ENCODE results near the gene ZNF117.
A peak's percentile ranks its signal among the peaks of the same experiment; 100 is the strongest.
"Not testable (repeated sequence)": the region's sequence is repeated elsewhere in the genome, so short reads cannot be mapped to it uniquely, and the experiment has no call there.

The ZNF117 gene

GRCh38 chr7:64996305-64996704 lies 5.5 kb upstream of the ZNF117 start:
- DNase-seq (ENCODE audit: low spot score), result no peak

DNA sequence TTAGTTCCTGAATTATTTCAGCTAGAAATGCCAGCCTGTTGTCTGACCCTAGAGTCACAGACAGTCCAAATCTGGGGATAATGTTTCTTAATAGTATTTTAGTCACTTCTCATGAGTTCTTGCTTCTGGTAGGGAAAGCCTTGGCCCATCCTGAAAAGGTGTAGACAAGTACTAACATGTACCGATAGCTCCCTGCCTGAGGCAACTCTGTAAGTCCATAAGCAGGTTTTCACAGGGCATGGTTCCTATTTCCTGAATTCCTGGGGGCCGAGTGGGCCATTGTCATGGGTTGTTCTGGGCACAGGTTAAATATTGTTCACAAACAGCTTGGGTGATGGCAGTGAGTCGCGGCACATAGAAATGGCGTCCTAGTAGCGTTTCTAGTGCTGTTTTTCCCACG lies 3.1 kb upstream of the ZNF117 start:
- no peak for DNase-seq (ENCODE audit: low spot score)

GRCh38 chr7:64992971-64993370 lies 2.1 kb upstream of the ZNF117 start:
- DNase-seq (ENCODE audit: low spot score), result no peak

GRCh38 chr7:64990216-64990615 lies 620 bp downstream of the ZNF117 start:
- no peak for DNase-seq (ENCODE audit: low spot score)

- no peak for DNase-seq (ENCODE audit: low spot score)
Observed at GRCh38 chr7:64978497-64979203, 12.2 kb downstream of the ZNF117 start.

GRCh38 chr7:64965594-64965993 lies 25.2 kb downstream of the ZNF117 start:
- DNase-seq (ENCODE audit: low spot score), result no peak

- DNase-seq (ENCODE audit: low spot score), result no peak
Observed at GRCh38 chr7:64959072-64959747, 31.6 kb downstream of the ZNF117 start.

GRCh38 chr7:64951250-64951848 lies 39.5 kb downstream of the ZNF117 start:
- DNase-seq (ENCODE audit: low spot score), result peak; percentile 46

DNA sequence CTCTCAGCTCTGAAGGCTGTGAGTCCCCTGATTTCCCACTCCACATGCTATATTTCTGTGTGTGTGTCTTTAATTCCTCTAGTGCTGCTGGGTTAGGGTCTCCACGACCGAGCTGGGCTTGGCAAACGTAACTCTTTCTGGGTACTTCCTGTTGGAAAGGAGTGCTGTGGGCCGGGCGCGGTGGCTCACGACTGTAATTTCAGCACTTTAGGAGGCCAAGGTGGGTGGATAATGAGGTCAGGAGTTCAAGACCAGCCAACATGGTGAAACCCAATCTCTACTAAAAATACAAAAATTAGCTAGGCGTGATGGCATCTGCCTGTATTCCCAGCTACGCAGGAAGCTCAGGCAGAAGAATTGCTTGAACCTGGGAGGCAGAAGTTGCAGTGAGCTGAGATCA lies 40.2 kb downstream of the ZNF117 start:
- DNase-seq (ENCODE audit: low spot score), result not testable (repeated sequence)

- DNase-seq (ENCODE audit: low spot score), result not testable (repeated sequence)
Observed at GRCh38 chr7:64948774-64949173, 42.1 kb downstream of the ZNF117 start.

DNA sequence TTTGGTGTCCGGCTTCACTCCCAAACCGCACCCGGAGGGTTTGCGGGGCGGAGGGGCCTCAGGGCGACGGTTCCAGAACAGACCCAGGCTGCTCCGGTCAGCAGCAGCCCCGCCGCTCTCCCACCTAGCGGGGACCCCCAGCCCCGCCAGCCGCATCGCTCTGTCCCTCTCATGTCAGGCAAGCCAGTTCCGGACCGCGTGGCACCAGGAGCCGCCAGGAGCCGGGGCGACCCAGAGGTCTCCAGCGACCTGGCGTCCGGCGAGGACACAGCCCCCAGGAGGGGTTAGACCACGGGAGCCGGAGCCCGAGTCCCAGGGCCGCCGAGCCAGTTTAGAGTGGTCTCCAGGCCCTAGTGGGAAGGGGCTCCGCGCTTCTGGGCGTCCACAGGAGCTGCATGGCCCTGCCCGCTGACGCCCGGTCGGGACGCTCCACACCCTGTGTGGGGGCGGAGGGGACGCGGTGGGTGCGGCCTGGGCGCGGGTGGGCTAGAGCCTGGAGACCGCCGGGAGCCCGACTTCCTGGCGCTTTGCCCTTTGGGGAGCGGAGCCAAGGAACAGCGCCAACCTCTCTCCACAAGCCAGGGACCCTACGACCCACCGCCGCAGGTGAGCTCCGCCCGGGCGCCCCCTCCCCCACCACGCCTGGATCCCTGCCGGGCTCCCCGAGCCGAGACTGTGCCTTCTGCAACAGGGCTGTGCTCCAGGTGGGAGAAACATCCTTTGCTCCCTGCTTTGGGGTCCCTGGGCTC lies 43.4 kb downstream of the ZNF117 start:
- no peak for DNase-seq (ENCODE audit: low spot score)

DNA sequence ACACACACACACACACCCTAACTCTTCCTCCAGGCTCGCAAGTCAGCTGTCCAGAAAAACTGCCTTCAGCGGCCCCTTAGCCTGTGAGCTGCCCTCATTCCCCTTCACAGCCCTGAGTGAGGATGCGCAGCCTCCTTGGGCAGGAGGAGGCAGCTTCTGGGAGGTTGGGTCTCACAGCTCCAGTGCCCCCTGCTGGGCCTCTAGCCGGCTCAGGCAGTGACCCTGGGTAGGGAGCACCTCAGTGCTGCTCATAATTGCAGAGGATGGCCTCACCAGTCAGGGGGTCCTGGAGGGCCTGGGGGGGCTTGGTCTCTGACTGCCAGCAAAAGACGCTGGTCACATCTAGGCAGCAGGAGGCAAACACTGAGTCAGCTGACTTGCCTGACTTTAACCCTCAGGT lies 44.1 kb downstream of the ZNF117 start:
- DNase-seq (ENCODE audit: low spot score), result no peak

- DNase-seq (ENCODE audit: low spot score), result no peak
Observed at GRCh38 chr7:64945503-64946175, 45.2 kb downstream of the ZNF117 start.

- DNase-seq (ENCODE audit: low spot score), result not testable (repeated sequence)
Observed at GRCh38 chr7:64944667-64945502, 46.0 kb downstream of the ZNF117 start.

DNA sequence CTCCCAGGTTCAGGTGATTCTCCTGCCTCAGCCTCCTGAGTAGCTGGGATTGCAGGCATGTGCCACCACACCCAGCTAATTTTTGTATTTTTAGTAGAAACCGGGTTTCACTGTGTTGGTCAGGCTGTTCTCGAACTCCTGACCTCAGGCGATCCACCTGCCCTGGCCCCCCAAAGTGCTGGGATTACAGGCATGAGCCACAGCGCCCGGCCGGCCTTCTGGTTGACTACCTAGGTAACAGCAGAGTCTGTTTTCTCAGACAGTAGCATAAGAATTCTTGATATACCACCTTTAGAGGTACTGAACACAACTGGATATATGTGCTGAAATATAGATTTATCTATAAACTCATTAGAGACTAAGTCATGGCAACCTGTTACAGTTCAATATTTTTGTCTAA lies 50.8 kb downstream of the ZNF117 start:
- DNase-seq (ENCODE audit: low spot score), result not testable (repeated sequence)

- DNase-seq (ENCODE audit: low spot score), result no peak
Observed at GRCh38 chr7:64938540-64938939, 52.3 kb downstream of the ZNF117 start.

- no peak for DNase-seq (ENCODE audit: low spot score)
Observed at GRCh38 chr7:64934478-64934877, 56.4 kb downstream of the ZNF117 start.

GRCh38 chr7:64928252-64929187 lies 62.3 kb downstream of the ZNF117 start:
- DNase-seq (ENCODE audit: low spot score), result not testable (repeated sequence)

Data from hepatic stellate cell (primary cell).